ENCODE data around the gene PAPOLB.

GRCh38 chr7:4822677-4823076 lies 39.2 kb downstream of the PAPOLB start:
- TF ChIP-seq POLR2AphosphoS5 (IDR thresholded peaks at IDR 0.05; ENCODE audit: low read depth, low read length) (no peak), POLR2A (IDR thresholded peaks at IDR 0.05; ENCODE audit: low read depth, low read length) (no peak)

Measured in GM12892 (cell line).